ENCODE measurements around the gene DTX3.

The DTX3 gene

DNA sequence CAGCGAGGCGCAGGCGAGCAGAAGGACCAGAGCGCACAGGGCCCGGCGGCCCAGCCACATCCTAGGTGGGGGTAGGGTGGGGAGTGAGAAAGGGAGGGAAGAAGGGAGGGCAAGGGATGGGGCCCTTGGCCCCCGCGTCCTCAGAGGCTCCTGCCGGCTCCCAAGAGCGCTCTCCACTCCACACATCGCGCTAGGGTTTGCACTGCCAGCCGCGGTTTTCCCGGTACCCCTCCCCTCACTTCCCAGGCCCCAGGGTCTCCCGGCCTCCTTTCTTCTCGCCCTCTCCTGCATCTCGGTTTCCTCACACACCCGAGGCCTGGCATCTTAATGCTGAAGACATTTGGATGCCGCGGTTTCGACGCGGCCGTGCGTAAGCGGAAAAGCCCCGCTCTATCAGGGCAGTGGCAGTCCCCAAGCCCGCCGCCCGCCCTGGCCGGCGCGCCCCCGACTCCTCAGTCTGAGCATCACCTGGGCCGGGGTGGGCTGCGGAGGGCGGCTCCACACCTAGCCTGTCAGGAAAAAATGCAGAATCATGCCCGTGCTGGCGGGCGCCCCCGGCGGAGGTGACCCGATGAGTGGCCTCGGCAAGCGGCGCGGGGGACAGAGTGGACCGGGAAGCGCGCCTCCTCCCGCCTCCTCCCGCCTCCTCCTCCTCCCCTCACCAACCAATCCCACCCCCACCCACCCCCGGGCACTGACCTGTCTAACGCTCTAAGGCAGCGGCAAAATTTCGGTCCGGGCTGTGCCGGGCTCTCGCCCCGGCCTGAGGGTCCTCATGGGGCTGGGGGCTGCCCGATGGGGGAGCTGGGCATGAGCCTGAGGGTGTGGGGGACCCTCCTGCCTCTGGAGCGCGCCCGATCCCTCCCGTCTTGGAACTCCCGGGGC lies 27.7 kb downstream of the DTX3 start:
- ChIA-PET CTCF (interaction anchor here (0.6 to 2.3 kb wide), 20 partner anchors 10 to 101 kb away, joined by 3 to 31 read pairs (median 6); partner anchors contain the start of gene OS9), POLR2A (interaction anchor here (0.6 to 1.2 kb wide), 4 partner anchors 40 to 57 kb away, joined by 3 to 4 read pairs (median 4); no protein-coding TSS in a partner anchor)
- peak; percentile 46 for TF ChIP-seq SP2 (tag by site-specific recombination; IDR thresholded peaks at IDR 0.05)
- TF ChIP-seq, protein P1, sequence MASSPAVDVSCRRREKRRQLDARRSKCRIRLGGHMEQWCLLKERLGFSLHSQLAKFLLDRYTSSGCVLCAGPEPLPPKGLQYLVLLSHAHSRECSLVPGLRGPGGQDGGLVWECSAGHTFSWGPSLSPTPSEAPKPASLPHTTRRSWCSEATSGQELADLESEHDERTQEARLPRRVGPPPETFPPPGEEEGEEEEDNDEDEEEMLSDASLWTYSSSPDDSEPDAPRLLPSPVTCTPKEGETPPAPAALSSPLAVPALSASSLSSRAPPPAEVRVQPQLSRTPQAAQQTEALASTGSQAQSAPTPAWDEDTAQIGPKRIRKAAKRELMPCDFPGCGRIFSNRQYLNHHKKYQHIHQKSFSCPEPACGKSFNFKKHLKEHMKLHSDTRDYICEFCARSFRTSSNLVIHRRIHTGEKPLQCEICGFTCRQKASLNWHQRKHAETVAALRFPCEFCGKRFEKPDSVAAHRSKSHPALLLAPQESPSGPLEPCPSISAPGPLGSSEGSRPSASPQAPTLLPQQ (tag by site-specific recombination; IDR thresholded peaks at IDR 0.05), result no peak
- TF ChIP-seq, protein P2, sequence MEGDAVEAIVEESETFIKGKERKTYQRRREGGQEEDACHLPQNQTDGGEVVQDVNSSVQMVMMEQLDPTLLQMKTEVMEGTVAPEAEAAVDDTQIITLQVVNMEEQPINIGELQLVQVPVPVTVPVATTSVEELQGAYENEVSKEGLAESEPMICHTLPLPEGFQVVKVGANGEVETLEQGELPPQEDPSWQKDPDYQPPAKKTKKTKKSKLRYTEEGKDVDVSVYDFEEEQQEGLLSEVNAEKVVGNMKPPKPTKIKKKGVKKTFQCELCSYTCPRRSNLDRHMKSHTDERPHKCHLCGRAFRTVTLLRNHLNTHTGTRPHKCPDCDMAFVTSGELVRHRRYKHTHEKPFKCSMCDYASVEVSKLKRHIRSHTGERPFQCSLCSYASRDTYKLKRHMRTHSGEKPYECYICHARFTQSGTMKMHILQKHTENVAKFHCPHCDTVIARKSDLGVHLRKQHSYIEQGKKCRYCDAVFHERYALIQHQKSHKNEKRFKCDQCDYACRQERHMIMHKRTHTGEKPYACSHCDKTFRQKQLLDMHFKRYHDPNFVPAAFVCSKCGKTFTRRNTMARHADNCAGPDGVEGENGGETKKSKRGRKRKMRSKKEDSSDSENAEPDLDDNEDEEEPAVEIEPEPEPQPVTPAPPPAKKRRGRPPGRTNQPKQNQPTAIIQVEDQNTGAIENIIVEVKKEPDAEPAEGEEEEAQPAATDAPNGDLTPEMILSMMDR (tag by site-specific recombination; IDR thresholded peaks at IDR 0.05), result no peak
- 0 out of 2 replicates have a peak, but pooled peaks have one; percentile 11 for TF ChIP-seq WT1 (tag by site-specific recombination; IDR thresholded peaks at IDR 0.05)
- TF ChIP-seq, protein P3, sequence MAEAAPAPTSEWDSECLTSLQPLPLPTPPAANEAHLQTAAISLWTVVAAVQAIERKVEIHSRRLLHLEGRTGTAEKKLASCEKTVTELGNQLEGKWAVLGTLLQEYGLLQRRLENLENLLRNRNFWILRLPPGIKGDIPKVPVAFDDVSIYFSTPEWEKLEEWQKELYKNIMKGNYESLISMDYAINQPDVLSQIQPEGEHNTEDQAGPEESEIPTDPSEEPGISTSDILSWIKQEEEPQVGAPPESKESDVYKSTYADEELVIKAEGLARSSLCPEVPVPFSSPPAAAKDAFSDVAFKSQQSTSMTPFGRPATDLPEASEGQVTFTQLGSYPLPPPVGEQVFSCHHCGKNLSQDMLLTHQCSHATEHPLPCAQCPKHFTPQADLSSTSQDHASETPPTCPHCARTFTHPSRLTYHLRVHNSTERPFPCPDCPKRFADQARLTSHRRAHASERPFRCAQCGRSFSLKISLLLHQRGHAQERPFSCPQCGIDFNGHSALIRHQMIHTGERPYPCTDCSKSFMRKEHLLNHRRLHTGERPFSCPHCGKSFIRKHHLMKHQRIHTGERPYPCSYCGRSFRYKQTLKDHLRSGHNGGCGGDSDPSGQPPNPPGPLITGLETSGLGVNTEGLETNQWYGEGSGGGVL (tag by site-specific recombination; IDR thresholded peaks at IDR 0.05), result peak; percentile 20; the same call in 1 of the 2 replicates
- no peak for TF ChIP-seq ZNF169 (tag by site-specific recombination; IDR thresholded peaks at IDR 0.05)
- no peak for TF ChIP-seq ZNF155 (tag by site-specific recombination; IDR thresholded peaks at IDR 0.05)
- 0 out of 2 replicates have a peak, but pooled peaks have one; percentile 11 for TF ChIP-seq ZNF366 (tag by site-specific recombination; conservative IDR thresholded peaks at IDR 0.05)
- TF ChIP-seq ZNF2 (tag by site-specific recombination; IDR thresholded peaks at IDR 0.05), result no peak
- TF ChIP-seq OSR2 (tag by site-specific recombination; IDR thresholded peaks at IDR 0.05), result no peak
- no peak for TF ChIP-seq ZNF701 (tag by site-specific recombination; IDR thresholded peaks at IDR 0.05)
- TF ChIP-seq BCL11B (tag by site-specific recombination; IDR thresholded peaks at IDR 0.05; ENCODE audit: low read depth), result no peak
- peak; percentile 62 for TF ChIP-seq SP3 (tag by site-specific recombination; IDR thresholded peaks at IDR 0.05)
- TF ChIP-seq, protein P4, sequence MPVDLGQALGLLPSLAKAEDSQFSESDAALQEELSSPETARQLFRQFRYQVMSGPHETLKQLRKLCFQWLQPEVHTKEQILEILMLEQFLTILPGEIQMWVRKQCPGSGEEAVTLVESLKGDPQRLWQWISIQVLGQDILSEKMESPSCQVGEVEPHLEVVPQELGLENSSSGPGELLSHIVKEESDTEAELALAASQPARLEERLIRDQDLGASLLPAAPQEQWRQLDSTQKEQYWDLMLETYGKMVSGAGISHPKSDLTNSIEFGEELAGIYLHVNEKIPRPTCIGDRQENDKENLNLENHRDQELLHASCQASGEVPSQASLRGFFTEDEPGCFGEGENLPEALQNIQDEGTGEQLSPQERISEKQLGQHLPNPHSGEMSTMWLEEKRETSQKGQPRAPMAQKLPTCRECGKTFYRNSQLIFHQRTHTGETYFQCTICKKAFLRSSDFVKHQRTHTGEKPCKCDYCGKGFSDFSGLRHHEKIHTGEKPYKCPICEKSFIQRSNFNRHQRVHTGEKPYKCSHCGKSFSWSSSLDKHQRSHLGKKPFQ (tag by site-specific recombination; IDR thresholded peaks at IDR 0.05), result no peak
- no peak for TF ChIP-seq ZNF416 (tag by site-specific recombination; IDR thresholded peaks at IDR 0.05)
- no peak for TF ChIP-seq ZNF223 (tag by site-specific recombination; IDR thresholded peaks at IDR 0.05)
- no peak for TF ChIP-seq ZNF837 (tag by site-specific recombination; IDR thresholded peaks at IDR 0.05)
- TF ChIP-seq GLIS2 (tag by site-specific recombination; IDR thresholded peaks at IDR 0.05), result peak; percentile 82; the same call in 1 of the 2 replicates
- TF ChIP-seq ZFP41 (tag by site-specific recombination; IDR thresholded peaks at IDR 0.05; ENCODE audit: borderline replicate concordance), result no peak
- TF ChIP-seq, protein P5, sequence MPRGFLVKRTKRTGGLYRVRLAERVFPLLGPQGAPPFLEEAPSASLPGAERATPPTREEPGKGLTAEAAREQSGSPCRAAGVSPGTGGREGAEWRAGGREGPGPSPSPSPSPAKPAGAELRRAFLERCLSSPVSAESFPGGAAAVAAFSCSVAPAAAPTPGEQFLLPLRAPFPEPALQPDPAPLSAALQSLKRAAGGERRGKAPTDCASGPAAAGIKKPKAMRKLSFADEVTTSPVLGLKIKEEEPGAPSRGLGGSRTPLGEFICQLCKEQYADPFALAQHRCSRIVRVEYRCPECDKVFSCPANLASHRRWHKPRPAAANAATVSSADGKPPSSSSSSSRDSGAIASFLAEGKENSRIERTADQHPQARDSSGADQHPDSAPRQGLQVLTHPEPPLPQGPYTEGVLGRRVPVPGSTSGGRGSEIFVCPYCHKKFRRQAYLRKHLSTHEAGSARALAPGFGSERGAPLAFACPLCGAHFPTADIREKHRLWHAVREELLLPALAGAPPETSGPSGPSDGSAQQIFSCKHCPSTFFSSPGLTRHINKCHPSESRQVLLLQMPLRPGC (tag by site-specific recombination; IDR thresholded peaks at IDR 0.05), result no peak
- no peaks in the 10 kb centered on the region for H3K9me3 ChIP-seq (ENCODE audit: control insufficient read depth, insufficient read depth, low read depth, low read length)
- no peaks in the 10 kb centered on the region for H3K4me1 ChIP-seq (ENCODE audit: control insufficient read depth, insufficient read depth, low read length)
- no peak overlapping the region; the same call in 1 of the 2 replicates for H3K27ac ChIP-seq (ENCODE audit: extremely low read depth, low read depth, low read length)
- H3K36me3 ChIP-seq (ENCODE audit: control insufficient read depth in 2 of 2, insufficient read depth in 1 of 2, low read length in 2 of 2), result peaks cover 0 to 13% of the 10 kb centered on the region in 2 experiments; a peak in 1 of 3 replicates
- H3K4me3 ChIP-seq (ENCODE audit: low read depth, low read length), result peak overlapping the region; percentile 47
